Midbrain (tissue), 1 donor: Measurements from ENCODE around the gene CABLES2.
A peak's percentile ranks its signal among the peaks of the same experiment; 100 is the strongest.

Experiments
- DNase-seq: peaks from one replicate; lab custom pipeline; 2025; lab: John Stamatoyannopoulos, UW

CABLES2 gene, protein sequence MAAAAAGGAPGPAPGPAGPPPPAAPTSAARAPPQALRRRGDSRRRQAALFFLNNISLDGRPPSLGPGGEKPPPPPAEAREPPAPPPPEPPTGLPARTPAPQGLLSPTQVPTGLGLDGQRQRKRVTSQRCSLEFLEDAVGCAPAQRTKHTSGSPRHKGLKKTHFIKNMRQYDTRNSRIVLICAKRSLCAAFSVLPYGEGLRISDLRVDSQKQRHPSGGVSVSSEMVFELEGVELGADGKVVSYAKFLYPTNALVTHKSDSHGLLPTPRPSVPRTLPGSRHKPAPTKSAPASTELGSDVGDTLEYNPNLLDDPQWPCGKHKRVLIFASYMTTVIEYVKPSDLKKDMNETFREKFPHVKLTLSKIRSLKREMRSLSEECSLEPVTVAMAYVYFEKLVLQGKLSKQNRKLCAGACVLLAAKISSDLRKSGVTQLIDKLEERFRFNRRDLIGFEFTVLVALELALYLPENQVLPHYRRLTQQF

GRCh38 chr20:62407221-62407992 lies at the start of gene CABLES2:
Gene CABLES2 (minus strand): TSS chr20:62407285. CDS start chr20:62407276, 9 bp downstream.
- DNase-seq = peak; percentile 92

DNA sequence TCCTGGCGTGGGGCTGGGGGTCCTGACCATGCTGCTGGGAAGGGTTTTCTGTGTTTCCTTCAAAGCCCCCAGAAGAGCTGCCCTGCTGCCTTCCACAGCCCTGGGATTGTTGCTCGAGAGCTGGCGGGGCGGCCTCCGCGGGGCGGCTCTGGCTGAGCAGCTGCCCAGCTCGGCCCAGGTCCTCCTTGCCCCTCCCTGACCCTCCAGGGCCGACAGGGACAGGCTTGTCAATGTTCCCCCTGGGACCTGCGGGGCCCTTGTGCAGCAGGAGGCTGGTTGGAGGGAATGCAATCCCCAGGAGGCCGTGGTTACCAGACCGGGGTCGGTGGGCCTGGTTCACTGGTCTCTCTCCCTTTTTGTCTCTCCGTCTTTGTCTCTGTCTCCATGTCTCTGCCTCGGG lies 48.8 kb upstream of the CABLES2 start:
- DNase-seq = no peak

GRCh38 chr20:62454904-62455636 lies 48.0 kb upstream of the CABLES2 start:
- no peak for DNase-seq

DNA sequence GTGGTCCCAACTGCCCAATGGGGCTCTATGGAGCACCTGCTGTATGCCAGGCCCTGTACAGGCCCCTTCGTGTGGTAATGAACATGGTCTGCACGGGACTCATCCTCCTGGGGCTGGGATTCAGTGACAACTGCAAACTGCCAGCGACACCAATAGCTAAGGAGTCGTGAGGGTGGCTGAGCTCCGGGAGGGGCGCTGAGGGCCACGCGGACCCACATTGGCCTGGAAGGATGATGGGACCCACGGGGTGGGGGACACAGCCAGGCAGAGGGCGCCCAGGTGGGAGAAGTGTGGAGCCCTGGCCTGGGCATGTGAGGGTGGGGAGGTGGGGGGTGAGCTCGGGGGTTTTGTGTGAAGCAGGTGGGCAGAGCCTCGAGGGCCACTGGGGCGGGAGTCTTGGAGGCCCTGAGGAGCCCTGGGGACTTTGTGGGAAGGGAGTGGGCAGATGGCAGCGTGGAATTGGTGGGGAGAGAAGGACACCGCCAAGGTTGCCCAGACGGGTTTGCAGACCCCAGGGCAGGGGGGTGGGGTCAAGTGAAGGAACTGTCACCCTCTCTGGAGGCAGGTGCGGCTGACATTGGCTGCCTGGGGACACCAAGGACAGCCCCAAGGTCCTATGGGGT lies 46.2 kb upstream of the CABLES2 start:
- DNase-seq = no peak

DNA sequence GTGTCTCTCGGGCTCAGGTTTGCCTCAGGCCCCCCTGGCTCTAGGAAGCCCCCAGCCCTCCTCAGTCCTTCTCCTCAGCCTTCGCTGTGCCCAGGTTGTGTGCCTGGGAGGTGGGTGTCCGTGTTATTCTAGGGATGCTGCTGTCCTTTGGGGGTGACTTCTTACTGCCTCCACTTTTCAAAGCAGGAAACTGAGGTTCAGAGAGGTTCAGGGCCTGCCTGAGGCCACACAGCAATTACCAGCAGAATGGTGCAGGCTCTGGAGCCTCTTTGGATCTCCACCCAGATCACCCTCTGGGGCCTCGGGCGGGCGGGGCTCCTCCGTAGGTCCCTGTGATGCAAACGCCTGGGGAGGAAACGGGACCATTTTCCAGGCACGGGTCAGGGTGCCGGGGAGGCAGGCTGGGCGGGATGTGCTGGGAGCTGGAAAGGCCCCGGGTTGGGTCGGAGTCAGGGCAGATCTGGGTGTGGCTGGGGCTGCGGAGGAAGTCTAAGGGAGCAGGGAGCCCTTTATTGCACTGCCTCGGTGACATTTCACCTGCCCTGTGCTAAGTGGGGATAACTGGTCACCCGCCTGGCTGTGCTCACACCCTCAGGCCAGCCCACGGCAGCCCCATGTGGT lies 45.5 kb upstream of the CABLES2 start:
- DNase-seq = no peak

DNA sequence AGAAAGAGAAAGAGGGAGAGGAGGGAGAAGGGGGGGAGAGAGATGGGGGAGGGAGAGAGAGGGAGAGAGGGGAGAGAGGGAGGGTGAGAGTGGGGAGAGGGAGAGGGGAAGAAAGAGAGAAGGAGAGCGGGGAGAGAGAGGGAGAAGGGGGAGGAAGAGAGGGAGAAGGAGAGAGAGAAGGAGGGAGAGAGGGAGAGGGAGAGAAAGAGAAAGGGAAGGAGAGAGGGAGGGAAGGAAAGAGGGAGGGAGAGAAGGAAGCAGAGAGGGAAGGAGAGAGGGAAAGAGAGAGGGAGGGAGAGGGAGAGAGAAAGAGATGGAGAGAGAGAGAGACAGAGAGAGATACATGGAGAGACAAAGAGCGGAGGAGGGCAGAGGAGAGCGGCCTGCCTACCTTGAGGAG lies 44.9 kb upstream of the CABLES2 start:
- no peak for DNase-seq

DNA sequence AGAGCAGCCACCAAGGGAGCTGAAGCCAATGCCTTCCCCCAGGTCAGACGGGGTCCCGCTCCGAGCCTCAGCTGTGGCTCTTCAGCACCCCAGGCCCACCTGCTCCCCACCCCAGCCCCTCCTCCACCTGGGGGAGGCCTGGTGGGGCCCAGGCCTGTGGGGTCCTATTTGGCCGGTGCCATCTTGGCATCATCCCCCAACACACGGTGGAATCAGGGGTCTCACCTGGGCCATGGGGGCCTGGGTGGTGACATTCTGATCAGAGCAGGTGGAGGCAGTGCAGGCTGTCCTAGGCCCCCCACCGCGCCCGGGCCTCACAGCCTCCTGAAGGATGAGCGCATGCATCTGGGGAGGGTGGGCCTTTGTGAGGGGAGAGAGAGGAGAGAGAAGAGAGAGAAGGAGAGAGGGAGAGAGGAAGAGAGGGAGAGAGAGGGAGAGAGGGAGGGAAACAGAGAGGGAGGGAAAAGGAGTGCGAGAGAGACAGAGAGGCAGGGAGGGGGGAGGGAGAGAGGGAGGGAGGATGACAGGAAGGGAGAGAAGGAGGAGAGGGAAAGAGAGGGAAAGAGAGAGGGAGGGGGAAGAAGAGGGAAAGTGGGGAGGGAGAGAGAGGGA lies 44.2 kb upstream of the CABLES2 start:
- no peak for DNase-seq

GRCh38 chr20:62449951-62450691 lies 43.0 kb upstream of the CABLES2 start:
- DNase-seq = no peak

- no peak for DNase-seq
Measured at GRCh38 chr20:62448788-62449187, 41.7 kb upstream of the CABLES2 start.

DNA sequence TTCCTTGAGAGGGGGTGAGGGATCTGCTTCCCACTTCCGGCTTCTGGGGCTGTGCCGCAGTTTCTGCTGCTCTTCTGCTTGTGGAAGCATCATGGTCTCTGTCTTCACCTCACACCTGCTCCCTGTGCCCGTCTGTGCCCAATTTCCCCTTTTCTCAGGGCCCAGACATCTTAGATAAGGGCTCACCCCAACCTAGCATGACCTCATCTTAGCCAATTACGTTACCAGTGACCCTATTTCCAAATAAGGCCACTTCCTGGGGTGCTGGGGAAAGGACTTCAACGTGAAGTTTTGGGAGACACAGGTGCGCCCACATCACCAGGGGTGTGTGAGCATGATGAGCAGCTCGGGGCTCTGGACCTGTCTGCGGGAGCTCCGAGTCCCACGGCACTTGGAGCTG lies 41.0 kb upstream of the CABLES2 start:
- no peak for DNase-seq

DNA sequence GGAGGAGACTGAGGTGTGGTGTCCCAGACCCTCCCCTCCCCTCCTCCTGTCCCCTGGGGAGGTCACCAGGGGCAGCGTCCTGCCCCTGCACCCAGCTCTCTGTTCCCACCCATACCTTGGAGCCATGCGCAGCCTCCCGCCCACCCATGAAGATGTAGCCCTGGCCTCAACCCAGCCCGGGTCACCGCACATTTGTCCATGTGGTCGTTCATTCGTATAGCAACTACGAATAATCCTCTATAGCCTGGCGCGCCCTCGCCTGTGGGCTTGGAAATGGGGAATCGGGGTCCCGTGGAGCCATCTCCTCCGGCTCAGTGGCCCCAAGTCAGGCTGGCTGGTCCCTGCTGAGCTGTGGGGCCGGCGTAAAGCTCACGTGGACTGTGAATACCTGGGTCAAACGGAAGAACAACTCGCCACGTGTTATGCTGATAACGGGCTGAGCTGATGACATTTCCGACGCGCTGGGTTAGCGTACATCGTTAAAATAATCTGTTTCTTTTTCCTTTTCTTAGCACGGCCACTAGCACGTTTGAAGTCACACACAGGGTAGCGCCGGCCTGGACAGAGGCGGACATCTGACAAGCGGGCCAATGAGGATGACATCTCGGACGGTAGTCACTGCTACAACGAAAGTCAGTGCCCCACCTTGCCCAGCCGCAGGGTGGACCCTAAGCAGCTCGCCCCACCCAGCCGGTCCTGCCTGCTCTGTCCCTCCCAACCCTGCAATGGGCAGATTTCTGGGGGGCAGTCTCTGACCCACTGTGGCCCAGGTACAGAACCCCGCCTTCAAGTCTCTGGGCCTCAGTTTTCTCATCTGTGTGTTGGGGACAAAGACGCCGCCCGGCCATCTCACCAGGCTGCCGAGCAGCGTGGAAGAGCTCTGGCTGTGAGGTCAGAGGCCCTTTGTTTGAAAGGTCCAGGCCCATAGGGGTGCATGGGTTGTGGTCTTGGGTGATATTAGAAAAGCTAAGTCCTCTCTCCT lies 40.1 kb upstream of the CABLES2 start:
- no peak for DNase-seq

DNA sequence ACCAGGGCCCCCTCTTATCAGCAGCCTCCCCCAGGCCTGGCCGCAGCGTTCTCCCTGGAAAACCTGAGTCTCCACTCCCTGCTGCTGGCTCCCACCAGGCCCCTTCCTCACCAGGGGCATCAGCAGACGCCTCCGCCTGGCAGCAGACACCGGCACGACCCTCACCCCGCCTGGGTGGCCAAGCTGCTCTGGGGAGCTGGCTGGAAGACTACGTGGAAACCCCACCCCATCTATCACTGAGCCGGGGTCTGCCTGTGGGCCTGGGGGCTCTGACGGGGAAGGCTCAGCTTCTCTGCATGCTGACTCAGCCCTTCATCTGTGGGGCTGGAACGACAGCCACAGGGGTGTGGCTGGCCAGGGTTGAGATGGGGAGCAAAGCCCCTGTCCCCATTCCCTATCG lies 39.4 kb upstream of the CABLES2 start:
- no peak for DNase-seq

DNA sequence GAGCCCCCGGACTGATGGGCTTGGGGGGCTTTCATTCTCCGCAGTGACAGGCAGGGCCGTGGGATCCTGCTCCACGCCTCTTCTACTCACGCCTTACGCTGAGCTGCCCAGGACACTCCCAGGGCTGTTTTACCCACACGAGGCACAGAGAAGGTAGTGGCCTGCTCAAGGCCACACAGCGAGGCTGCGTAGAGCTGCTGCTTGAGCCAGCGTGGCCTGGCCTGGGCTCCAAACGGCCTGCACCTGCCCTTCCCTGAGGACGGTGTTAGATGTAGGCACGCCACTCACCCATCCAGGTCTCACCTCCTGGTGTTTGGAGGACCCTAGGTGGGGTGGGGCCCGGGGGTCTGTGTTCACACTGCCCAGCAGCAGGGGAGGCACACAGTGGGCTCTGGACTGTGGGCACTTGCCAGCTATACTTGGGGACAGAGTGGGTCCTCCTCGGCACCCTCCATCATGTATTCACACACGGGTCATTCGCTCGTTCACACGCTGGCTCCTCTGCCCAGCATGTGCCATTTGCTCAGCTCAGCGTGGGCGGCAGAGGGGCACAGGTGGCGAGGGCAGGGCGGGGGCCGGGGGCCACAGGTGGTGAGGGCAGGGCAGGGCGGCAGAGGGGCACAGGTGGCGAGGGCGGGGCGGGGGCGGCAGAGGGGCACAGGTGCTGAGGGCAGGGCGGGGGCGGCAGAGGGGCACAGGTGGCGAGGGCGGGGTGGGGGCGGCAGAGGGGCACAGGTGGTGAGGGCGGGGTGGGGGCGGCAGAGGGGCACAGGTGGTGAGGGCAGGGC lies 38.7 kb upstream of the CABLES2 start:
- DNase-seq = no peak

DNA sequence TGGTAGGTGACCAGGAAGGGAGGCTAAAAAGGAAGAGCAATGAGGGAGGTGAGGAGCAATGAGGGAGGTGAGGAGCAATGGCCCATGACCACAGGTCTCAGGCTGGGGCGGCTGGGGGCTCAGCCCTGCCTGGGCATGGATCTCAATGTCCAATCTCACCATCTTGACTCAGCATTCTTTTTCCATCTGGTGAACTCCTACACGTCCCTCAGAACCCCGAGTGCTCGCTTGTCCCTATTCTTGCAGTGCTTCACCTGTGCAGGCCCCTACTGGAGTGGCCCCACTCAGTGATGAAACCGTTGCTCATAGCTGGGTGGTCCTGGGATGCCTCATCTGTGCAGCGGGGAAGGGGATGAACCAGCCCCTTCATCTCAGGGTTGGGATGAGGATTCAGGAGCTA lies 37.2 kb upstream of the CABLES2 start:
- no peak for DNase-seq

GRCh38 chr20:62441987-62442539 lies 35.0 kb upstream of the CABLES2 start:
- no peak for DNase-seq

DNA sequence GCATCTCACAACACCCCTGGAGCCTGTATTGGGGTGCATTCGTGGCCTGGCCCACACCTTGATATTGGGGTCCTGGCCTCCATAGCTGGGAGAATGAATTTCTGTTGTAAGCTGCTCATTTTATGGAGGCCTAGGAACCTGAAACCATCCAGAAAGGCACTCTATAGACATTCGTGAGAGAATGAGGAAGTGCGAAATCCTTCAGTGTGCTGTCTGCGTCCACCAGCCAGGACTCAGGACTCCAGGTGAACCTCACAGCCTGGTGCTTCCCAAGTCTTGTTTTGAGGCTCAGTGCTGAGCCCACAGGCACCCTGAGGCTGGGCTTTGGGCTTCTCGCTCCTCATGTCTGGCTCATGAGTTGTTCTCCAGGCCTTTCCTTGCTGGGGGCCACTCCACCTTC lies 32.1 kb upstream of the CABLES2 start:
- no peak for DNase-seq

- DNase-seq = no peak
Measured at GRCh38 chr20:62437927-62438326, 30.8 kb upstream of the CABLES2 start.

GRCh38 chr20:62437496-62437895 lies 30.4 kb upstream of the CABLES2 start:
- DNase-seq = no peak
